ENCODE results near the gene KDM1A.

The KDM1A gene

DNA sequence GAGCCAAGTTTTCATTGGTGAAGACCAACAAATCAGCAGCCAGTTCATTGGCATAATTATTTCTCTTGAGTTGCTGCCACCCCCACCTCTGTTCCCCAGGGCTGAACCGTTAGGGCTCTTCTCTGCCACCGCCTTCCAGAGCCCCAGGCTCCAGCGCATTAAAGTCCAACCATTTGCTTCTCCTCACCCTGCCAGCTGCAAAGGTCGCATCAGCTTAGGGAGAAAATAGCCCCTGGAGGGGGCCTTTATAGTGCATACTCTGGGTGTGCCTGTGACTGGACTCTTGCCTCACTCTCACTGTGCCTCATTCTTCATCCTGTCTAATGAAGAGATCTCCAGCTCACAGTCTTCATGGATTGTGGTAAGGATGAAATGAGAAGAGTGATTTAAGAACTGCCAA is 50.4 kb downstream of the KDM1A start:
- DNase-seq (ENCODE audit: low spot score), result no peak

DNA sequence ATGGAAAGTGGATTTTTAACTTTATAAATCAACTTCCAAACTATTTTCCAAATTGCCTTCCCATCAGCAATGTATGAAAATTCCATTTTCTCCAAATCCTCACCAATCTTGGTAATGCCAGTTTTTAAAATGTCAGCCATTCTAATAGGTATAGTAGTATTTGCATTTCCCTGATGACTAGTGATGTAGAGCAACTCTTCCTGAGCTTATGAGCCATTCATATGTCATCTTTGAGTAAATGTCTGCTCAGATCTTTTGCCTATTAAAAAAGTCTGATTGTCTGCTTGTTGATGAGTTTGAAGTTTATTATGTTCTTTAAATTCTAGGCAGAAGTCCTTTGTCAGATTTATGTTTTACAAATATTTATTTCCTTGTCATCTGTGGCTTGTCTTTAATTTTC is 54.7 kb downstream of the KDM1A start:
- DNase-seq (ENCODE audit: low spot score), result no peak

DNA sequence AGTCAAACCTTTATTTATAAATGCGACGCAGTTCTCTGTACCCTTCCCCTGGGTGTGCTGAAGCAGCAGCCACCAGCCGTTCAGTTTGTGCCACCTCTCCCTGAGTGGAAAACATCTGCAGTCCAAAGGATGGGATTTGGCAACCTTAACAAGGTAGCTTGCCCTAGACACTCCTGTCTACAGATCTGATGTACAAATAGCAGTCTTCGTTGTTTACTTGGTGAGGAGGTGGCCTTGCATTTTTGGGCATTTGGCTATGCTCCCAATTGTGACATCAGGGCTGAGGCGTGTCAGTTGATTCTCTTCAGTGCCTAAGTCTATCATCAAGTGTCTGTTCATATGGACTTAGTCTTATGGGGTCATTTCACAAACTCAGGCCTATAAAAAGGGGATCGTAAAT is 59.8 kb downstream of the KDM1A start:
- no peak for DNase-seq (ENCODE audit: low spot score)

DNA sequence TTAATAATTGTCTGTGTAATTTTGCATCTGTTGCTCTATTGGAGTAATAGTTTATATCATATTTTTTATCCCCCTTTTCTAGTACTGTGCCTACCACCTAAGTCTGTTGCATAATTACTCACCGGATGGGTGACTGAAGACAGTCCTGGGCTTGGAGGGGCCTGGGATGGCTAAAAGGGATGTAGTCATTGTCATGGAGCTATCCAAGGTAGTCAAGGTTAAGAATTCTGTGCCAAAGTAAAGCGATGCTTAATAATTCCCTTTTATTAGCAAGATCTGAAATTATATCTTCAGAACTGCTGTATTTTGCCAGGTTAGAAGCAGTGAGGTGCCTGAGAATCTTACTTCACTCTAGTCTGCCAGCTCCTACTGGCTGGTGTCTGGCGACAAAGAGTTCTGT is 61.6 kb downstream of the KDM1A start:
- no peak for DNase-seq (ENCODE audit: low spot score)

DNA sequence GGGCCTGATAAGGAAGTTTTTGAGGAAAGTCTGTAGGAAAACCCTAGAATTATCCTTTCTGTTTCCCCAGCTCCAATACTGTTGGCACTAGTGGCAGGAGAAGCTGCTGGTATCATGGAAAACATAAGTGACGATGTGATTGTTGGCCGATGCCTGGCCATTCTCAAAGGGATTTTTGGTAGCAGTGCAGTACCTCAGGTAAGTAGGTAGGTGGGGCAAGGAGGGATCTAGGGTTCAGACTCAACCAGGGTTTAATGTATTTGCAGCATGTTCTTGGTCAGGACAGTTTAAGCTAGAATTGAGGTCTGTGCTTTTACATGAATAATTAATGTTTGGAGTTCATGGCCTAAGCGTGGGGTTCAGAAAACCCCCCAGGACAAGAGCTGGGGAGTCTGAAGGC is 62.1 kb downstream of the KDM1A start:
- no peak for DNase-seq (ENCODE audit: low spot score)

DNA sequence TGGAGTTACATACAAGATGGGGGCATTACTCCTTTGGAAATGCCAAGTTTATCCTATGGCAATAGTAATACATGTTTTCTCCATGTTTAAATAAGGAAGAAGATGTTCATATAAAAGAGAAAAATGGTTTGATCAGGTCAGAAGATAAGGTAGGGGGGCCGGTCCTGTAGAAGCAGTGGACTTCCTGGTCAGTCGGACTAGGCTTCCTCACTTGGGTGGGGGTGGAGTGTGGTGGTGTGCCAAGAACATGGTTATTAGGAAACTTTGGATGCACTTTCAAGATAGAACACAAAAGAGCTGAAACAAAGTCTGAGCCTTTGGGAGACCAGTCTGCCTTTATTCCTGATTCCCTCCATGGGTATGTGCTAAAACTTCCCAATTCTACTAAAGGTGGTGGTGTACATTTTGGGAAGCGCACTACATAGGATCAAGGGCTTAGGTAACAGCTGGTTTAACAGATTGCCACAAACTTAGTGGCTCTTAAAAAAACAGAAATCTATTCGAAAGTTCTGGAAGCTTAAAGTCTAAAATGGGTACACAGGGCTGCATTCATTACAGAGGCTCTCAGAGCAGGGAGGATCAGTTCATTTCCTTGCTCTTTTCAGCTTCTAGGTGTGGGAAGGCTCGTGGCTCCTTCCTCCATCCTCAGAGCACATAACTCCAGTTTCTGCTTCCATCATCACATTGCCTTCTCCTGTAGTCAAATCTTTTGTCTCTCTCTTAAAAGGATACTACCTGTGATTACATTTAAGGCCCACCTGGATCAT is 64.6 kb downstream of the KDM1A start:
- no peak for DNase-seq (ENCODE audit: low spot score)

DNA sequence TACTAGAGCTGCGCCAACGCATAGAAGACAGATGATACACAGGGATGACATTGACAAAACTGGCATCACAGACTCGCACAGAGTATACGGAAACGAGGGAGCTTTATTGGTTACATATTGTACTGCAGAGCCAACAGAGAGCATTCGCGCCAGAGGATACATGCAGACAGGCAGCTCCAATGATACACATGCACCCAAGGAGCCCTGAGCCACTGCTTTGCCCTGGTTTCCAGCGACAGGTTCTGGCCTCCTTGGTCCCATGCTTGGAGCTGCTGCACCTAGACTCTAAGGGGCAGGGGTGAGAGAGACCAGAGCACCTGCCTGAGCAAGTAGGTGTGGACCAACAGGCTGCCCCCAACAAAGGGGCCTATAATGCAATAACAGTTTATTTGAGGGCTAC is 65.6 kb downstream of the KDM1A start:
- DNase-seq (ENCODE audit: low spot score), result no peak

DNA sequence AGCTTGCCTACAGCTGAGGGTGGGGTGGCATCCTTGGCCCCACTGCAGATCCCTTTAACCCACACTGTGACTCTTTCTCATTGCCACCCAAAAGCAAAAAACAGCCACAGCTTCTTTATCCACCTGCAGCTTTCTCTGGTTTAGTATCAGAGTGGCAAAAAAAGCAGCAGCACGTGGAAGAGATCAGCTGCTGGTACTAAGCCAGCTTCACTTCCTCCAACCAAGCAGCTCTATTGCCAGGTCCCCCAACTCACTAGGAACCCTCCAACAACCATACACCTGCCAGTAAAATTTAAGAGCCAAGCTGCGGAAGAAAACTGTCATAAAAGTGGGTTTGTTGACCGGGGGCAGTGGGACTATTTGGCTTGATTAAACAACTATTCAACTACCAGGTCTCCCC is 66.4 kb downstream of the KDM1A start:
- DNase-seq (ENCODE audit: low spot score), result no peak

DNA sequence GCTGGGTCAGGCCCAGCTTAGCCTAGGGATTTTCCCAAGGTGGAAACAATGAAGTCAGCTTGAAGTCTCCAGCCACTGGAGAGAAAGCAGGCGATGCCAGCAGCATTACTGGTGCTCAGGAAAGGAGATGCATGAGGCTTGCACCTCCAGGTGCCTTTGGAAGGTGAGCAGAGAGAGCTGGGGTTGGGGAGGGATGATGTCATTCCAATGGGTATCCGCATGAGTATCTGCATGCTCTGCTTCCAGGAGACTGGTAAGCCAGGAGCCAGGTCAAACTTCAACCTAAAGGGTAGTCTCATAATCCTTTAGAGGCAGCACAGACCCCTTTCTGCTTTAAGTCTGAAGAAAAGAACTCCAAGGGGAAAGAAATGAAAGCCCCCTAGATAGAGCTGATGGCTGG is 68.8 kb downstream of the KDM1A start:
- DNase-seq (ENCODE audit: low spot score), result no peak

DNA sequence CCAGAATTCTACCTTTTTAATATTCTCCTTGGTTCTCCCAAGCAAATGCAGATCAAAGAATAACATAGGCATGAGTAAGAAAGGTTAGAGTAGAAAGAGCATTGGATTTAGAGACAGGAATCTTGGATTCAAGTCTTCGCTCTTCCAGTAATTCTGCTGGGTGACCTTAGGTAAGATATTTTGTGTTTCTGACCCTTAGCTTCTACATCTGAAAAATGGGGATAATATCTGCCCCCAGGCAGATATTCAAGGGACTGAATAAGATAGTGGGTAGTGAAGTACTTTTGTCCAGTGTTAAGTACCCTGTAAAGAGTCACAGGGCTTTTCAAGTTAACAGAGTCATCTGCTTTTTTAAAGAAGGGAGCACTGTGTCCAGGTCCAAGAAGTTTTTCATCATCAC is 70.8 kb downstream of the KDM1A start:
- no peak for DNase-seq (ENCODE audit: low spot score)

DNA sequence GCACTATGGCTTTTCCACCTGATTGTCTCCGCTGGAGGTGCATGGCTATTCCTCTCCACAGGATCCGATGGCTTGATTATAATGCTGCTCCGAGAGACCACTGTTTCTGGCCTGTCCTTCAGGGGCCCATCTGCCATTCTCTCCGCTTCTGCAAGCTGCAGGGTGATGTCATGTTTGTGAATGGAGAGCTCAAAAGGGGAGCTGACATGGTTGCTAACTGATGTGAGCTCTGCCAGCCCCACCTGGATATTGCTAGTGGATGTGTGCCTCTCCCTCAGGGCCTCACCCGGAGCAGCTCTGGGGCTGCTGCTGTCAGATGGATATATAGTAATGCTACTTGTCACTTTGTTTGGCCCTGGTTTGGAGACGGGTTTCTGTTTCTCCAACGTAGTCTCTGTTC is 72.3 kb downstream of the KDM1A start:
- DNase-seq (ENCODE audit: low spot score), result no peak

DNA sequence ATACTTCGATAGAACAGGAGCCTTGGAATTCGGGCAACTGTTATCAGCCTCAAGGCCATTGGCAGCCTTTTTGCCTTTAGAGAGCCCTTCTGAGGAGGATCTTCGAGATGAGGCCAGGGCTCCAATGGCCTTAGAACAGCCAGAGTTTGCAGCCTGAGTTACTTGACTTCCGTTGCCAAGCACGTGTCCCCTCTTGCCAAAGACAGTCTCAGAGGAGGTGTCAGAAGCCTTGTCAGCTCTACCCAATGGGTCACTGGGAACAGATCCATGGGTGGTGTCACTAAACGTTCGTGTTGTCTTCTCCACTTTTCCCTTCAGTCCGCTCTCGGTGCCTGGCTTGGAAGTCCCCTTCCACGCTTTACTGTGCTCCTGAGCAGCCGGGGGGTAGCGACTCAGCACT is 73.2 kb downstream of the KDM1A start:
- no peak for DNase-seq (ENCODE audit: low spot score)

DNA sequence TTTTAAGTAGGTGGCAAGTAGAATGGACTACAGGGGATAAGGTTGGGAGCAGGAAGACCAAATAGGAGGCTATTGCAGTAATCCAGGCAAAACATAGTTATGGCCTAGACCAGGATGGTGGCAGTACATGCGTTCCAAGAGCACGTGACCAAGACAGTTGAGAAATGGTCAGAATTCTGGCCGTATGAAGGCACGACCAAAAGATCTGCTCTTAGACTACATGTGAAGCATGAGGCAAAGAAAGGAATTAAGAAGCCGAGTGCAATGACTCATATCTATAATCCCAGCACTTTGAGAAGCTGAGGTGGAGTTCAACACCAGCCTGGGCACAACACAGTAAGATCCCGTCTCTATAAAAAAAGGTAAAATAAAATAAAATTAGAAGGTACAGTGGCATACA is 78.0 kb downstream of the KDM1A start:
- DNase-seq (ENCODE audit: low spot score), result no peak

DNA sequence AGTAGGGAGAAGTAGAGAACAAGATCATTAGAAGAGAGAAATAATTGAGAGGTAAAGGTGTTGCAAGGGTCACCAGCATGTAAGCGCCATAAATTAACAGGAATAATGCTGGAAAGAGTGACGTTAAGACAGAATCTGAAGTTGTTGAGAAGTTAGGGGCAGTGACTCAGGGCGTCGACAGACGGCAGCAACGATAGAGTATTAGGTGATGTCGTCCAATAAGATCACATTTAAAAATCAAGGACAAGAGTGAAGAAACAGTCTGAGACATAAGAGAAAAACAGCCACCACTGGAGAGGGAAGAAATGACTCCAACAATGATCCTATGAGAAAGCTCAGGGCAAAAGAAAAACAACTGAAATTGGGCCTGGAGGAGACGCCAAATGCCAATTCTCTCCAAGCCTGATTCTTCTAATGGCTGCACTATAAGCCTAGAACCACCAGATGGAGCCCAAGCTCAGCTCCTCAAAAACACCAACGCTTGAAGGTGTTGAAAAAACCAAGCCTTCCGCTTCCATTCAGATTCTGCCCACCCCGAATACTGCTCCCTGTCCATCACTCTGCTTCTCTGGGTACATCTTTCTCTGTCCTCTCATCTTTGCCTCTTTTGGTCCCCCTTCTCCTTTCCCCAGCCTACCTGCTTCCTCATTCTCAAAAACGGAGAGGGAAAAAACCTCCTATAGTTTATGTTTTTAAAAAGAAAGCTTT is 79.3 kb downstream of the KDM1A start:
- peak; percentile 83 for DNase-seq (ENCODE audit: low spot score)

DNA sequence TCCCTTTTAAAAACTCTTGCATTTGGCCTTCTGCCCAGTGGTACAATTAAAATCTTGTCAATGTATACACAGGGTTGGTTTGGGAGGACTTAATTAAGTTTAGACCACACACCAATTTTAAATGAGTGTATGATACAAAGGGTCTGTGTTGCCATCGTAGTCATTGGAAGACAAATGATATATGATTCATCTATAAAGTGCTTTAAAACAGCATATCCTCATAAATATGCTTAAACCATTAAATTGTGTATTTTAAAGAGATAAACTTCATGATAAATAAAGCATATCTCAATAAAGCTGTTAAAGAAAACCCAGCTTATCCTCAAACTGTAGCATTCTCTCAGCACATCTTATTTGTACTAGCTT is 79.9 kb downstream of the KDM1A start:
- DNase-seq (ENCODE audit: low spot score), result no peak

DNA sequence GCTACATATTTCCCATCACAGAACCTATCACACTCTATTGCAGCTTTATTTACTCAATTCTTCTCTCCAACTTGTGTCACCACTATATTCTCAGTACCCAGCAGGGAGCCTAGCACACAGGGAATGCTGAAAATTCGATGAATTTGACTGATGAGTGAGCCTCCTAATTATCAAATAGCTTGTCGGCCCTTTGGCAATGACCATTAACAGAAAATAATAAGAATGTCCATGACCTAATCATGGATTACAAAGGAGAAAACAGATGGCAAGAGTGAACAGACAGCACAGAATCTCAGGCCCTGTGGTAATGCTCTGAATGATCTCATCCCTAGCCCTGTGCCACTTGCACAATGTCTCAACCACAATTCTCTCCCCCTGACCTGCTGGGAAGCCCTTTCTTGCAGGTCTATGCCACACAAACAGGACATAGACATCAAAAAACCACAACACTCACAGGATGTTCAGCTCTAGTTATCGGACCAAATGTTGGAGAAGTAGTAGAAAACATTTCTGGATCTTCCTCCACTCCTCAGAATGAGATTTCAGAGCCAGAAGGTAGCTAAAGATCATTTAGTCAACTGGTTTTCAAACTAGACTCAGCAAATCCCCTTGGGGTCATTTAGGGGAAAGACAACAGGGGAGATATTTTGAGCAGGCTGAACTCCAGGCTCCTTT is 80.9 kb downstream of the KDM1A start:
- DNase-seq (ENCODE audit: low spot score), result no peak

DNA sequence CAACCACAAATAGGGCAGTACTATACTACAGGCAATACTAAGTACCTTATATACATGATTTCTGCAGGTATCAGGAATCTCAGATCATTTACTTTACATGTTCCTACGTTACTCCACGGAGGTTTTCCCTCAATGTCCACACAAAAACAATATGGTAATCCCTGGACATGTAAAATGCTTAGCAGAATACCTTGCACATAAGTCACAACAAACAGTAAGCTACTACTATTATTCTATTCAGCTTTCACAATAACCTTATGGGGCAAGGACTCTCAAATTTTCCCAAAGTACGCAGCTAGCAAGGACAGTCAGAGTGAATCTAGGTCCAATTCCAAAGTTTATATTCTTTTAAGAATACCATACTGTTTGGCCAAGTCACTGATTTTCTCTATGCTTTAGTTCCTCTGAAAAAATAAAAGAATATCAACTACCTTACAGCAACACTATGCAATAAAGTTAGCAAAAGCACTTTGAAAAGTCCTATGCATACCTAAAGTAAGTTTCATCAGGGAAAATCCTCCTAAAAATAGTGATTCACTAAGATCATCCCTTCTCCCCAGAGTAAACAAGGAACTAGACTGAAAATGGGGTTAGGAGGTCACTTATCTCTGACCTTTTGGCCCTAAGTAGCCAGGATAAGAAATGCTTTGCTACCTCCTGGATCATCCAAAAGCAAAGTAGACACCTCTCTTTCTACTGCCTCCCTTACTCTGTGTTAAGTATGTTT is 82.0 kb downstream of the KDM1A start:
- DNase-seq (ENCODE audit: low spot score), result no peak

DNA sequence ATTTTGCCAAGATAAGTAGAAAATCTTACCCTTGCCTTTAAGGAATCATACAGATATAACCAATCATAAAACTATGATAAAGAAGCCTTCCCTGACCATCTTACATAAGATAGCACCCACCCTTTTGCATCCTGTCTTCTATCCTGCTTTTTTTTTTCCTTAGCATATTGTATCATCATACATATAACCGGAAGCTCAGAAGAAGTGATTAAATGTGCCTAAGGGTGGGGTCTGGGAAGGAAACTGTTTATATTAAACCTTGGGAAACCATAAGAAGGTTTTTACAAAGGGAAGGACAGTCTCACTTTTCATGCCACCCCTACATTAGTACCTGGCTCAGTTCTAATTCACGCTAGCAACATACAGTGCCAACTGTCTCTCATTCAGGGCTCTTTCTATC is 82.6 kb downstream of the KDM1A start:
- no peak for DNase-seq (ENCODE audit: low spot score)

DNA sequence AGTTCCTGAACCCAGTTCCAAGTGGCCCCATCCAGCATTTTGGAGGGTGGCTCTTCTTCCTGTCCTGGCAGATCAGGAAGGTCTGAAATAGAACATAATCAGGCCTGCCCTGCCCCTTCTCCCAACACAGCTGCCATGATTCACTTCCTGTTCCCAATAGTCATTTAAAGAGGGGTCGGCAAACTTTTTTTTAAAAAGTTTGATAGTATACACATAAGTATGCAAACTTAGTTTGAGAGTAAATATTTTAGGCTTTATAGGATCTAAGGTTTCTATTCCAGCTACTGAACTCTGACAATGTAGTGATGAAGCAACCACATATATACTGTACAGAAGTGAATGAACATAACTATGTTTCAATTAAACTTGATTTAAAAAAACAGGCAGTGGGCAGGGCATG is 83.0 kb downstream of the KDM1A start:
- no peak for DNase-seq (ENCODE audit: low spot score)

DNA sequence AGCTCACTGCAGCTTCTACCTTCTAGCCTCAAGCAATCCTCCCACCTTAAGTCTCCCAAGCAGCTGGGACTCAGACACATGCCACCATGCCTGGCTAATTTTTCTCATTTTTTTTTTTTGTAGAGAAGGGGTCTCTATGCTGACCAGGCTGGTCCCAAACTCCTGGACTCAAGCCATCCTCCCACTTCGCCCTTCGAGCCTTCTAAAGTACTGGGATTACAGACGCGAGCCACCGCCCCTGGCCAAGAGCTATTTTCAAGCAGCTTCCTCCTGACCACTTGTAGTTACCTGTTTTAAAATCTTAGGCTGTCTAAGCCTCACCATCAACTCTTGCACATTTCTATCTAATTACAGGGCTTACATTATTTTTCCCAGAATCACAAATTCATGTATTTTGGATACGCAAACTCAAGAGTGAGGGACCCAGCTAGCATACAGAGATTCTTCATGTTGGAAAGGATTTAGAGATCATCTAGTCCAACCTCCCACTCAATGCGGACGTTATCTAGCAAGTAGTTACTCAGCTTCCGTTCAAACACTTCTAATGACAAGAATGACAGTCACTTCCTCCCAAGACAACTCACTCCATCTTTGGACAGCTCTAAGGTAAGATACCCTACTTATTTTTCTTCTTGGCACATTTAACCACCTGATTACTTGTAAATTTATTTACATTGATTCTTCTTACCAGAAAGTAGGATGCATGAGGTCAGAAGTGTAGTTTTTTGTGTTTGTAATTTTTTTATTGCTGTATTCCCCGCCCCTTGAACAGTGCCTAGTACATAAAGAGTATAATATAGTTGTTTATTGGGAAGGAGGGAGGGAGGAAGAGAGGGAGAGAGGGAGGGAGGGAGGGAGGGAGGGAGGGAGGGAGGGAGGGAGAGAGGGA is 84.0 kb downstream of the KDM1A start:
- no peak for DNase-seq (ENCODE audit: low spot score)

DNA sequence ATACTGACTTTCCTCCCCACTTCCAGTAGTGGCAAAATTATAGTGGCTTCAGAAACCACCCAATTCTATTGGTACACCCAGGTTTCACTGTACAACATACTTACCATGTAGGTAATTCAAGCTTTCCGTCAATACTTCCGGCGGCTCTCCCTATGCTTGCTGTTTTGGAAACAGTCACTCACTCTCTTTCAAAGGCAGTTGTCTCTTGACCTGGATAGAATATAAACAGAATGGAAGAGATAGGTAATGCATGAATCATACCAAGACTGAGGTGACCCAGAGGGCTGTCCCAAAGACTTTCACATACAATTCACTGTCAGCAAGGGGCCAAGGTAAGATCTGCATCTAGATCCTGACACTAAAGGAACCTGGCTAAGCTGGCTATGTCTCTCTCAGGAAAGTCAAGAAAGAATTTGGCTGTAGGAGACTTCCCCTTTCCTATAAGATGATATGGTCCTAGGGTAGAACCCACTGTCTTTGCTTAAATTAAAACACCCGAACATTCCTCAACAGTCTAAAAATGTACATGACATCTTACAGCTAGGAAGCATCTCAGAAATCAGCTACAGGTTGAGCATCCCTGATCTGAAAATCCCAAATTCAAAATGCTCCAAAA is 89.8 kb downstream of the KDM1A start:
- DNase-seq (ENCODE audit: low spot score), result no peak
